SHP77 (cell line): ENCODE data around the gene HAGHL.

Experiments used
- DNase-seq, 2 experiments: peaks; one replicate each; lab custom pipeline; 2025; lab: John Stamatoyannopoulos, UW

Gene HAGHL

GRCh38 chr16:721765-722540 lies 5.0 kb upstream of the HAGHL start:
- DNase-seq, result no peak

DNA sequence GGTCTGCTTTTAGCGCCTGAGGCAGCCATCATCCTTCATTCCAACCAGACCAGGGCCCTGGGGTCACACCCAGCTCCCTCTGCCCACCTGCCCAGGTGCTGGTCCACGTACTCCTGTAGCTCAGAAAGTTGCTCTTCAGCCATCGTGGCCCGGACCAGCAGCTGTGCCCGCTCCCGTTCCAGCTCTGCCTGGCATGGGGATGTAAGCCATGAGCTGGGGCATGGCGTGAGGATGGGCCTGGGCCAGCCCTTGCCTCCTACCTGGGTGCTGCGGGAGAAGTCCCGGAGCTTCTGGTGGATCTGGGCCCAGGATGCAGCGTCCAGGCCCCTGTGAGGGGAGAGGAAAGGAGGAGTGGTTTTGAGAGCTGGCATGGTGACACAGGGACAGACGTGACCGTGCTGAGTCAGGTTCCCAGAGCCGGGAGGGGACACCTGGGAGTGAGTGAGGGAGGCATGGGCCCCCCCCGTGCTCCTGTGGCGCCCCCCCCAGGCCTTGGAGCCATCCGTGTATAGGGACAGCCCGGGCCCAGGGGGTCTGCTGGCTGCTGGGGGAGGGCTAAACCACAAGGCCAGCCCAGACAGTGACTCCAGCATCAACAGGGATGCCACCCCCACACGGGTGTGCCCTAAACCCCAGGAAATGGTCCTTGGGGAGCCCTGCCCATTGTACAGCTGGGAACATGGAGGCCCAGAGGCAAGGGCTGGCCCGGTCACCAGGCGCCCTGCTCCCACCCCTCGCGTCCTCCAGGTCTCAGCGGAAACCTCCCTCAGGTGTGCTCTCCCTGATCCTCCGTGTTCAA lies 3.9 kb upstream of the HAGHL start:
- no peak for DNase-seq

GRCh38 chr16:723695-724094 lies 3.2 kb upstream of the HAGHL start:
- no peak for DNase-seq

- no peak for DNase-seq
Measured at GRCh38 chr16:724188-725040, 2.5 kb upstream of the HAGHL start.

DNA sequence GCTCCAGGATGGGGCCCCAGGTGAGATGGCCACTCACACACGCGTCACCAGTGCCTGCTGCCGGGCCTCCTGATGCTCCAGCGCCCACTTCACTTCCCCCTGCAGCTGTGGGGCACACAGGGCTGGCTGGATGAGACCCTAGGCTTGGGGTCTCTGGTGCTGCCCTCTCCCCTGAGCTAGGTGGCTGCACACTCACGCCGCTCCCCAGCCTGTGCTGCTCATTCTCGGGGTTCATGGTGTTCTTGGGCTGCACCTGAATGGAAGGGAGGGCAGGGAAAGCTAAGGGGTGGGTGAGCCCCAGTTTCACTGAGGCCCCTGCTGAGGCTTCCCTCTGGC lies 1.9 kb upstream of the HAGHL start:
- DNase-seq, result no peak

DNA sequence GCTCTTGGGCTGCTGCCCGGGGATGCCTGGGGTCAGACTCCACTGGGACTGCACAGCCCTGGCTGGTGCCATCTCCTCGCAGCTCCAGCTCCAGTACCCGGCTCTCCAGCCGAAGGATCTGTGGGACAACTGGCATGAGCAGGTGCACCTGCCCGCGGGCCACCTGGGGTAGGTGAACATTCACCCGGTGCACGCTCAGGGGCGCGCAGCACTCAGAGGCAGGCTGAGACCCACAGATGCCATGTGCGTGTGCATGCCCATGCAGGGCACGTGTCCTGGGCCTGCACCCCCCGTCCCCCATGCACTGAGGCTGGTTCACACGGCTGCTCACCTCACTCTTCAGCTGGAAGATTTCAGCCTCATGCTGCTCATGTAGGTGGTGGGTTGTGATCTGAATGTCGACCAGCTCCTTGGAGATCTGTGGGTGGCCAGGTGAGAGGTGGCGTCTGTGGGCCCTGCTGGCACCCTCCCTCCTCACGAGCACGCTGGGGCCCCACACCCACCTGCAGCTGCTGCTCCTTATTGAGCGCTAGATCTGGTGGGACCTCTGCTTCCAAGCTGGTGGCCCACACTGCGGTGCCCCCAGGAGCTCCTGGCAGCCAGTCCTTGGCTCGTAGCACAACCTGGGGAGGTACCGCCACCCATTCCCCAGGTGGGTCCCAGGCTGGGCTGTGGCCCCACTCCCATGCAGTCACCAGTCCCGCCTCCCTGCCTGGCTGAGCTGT lies 1.3 kb upstream of the HAGHL start:
- no peak for DNase-seq

GRCh38 chr16:726188-726437 lies 793 bp upstream of the HAGHL start:
- no peak for DNase-seq

DNA sequence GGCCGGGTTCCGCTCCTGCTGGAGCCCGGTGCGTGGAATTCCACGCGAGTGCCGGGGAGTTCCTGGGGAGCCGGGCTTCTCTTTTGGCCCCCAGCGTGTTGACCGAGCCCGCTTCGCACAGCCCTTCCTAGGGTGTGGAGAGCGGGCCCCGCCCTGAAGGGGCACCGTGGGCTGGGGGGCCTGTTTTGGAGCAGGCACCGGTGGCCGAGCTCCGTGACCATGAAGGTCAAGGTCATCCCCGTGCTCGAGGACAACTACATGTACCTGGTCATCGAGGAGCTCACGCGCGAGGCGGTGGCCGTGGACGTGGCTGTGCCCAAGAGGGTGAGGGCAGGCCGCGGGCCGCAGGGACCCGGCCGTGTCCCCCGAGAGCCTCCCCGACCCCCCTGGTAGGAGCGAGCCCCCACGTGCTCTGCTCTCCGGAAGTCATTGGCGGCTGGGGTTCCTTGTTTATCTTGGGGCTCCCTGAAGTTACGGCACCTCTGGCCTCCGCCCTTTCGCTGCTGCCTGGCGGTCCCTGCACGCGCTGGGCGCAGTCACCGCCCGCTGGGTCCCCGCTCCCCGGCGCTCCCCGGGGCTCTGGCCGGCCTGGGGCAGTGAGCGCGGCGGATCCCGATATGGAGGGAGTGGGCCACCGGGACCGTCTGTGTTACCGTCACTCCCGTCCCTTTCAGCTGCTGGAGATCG lies 528 bp downstream of the HAGHL start:
- no peak for DNase-seq

DNA sequence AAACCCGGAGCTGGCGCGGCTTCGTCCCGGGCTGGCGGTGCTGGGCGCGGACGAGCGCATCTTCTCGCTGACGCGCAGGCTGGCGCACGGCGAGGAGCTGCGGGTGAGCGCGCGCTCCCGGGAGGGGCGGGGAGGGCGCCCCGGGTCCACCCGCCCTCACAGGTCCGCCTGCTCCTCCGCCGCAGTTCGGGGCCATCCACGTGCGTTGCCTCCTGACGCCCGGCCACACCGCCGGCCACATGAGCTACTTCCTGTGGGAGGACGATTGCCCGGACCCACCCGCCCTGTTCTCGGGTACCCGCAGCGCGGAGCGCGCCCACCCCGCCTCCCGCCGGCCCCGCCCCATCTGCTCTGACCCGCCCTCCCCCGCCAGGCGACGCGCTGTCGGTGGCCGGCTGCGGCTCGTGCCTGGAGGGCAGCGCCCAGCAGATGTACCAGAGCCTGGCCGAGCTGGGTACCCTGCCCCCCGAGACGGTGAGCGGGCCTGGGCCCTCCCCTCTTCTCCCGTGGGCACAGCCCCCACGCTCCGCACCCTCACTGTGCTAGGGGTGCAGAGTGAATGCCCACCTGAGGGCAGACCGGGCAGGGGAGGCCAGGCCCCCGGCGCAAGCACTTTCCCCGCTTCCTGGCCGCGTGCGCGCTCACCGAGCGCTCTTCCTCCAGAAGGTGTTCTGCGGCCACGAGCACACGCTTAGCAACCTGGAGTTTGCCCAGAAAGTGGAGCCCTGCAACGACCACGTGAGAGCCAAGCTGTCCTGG lies 1.4 kb downstream of the HAGHL start:
- peak in 1 of 2 experiments; percentile 71 for DNase-seq

GRCh38 chr16:728890-729744 lies 2.2 kb downstream of the HAGHL start:
- no peak for DNase-seq

GRCh38 chr16:729768-730665 lies 3.1 kb downstream of the HAGHL start:
- no peak for DNase-seq

DNA sequence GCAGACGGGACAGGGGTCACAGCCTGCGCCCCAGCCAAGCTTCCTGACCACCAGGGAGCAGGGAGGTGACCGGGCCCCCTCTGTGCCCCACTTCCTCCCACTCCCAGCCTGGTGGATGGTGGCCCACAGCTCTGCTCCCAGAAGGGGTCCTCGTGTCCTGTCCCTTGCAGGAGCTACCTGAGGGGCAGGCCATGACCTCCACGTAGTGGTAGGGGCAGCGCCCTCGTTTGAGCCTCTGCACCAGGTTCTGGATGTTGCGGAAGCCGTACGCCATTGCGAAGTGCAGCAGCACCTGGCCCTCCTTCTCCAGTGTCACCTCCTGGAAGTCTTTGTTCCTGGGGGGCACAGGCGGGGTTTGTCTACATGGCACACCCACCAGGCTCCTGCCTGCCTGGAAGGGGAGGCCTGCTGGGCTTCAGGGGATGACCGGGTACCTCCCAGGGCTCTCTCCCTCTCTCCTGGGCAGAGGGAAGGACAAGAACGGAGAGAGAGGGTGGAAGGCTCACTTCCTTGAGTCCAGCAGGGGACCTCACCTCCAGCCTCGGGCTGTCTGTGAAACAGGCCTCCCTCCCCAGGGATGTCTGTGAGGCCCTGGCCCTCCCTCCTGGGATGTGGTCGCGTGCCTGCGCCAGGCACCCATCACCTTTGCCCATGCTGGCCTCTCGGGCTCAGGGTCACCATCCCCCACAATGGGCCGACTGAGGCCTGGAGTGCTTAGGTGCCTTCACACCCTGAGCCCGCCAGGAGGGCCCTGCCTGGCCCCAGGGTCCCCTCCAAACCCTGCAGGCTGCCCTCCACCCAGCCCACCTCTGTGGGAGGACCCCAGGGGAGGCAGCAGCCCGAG lies 4.0 kb downstream of the HAGHL start:
- DNase-seq, result no peak

- DNase-seq, result no peak
Measured at GRCh38 chr16:732332-732731, 5.4 kb downstream of the HAGHL start.

GRCh38 chr16:732936-733335 lies 6.0 kb downstream of the HAGHL start:
- DNase-seq, result no peak

GRCh38 chr16:733382-734207 lies 6.7 kb downstream of the HAGHL start:
- DNase-seq, result no peak

GRCh38 chr16:734208-734980 lies 7.5 kb downstream of the HAGHL start:
- no peak for DNase-seq
